D721Med (cell line): ENCODE data around the gene DIS3L2.

ENCODE experiments used
- DNase-seq: peaks from one replicate; pipeline ENCODE4 v3.0.0; 2011; ENCODE audit warnings: low spot score; ENCODE audit not compliant: insufficient read length
- FAIRE-seq: peaks from 2 replicates; lab custom pipeline; 2011; peaks lifted over from hg19 to GRCh38; lab: Jason Lieb, UNC
- CTCF ChIP-seq: IDR thresholded peaks from 2 replicates; pipeline ENCODE4 v1.5.1; 2012; ENCODE audit warnings: mild to moderate bottlenecking, control low read depth; ENCODE audit not compliant: insufficient read depth; ENCODE audit errors: missing control alignments

The DIS3L2 gene

GRCh38 chr2:232295971-232296370 is 334.5 kb downstream of the DIS3L2 start:
- TF ChIP-seq CTCF, result no peak
- FAIRE-seq (no peak), DNase-seq (no peak)

GRCh38 chr2:232296776-232297525 is 335.4 kb downstream of the DIS3L2 start:
- no peak for FAIRE-seq
- TF ChIP-seq CTCF, result no peak
- no peak for DNase-seq

- no peak for DNase-seq
- no peak for TF ChIP-seq CTCF
- no peak for FAIRE-seq
Observed at GRCh38 chr2:232299084-232299483, 337.6 kb downstream of the DIS3L2 start.

- TF ChIP-seq CTCF, result no peak
Observed at GRCh38 chr2:232299927-232300674, 338.6 kb downstream of the DIS3L2 start.

GRCh38 chr2:232300894-232301387 is 339.4 kb downstream of the DIS3L2 start:
- DNase-seq (no peak), FAIRE-seq (no peak)
- TF ChIP-seq CTCF, result no peak

More at GRCh38 chr2:232299927-232300674, 338.6 kb downstream of the DIS3L2 start:
- no peak for DNase-seq
- no peak for FAIRE-seq

GRCh38 chr2:232304236-232304635 is 342.7 kb downstream of the DIS3L2 start:
- DNase-seq, result no peak
- no peak for FAIRE-seq
- no peak for TF ChIP-seq CTCF

GRCh38 chr2:232306741-232307305 is 345.3 kb downstream of the DIS3L2 start:
- DNase-seq (no peak), FAIRE-seq (no peak)
- no peak for TF ChIP-seq CTCF
